Calu3 (cell line): ENCODE data around the gene BAZ1A. TPM values are rescaled to one million over a fixed set of nuclear protein-coding genes. Genes with fewer than 3 reads are reported as not detected.
A peak's percentile ranks its signal among the peaks of the same experiment; 100 is the strongest.

Experiments used
- Bru-seq: library from RNA; stranded (reverse); fragments of 400-500 nt; gene quantifications from one replicate; lab custom pipeline; 2021; lab: Mats Ljungman, UMichigan
- BruChase-seq, 2 experiments: library from RNA; stranded (reverse); fragments of 400-500 nt; gene quantifications; one replicate each; lab custom pipeline; 2021; lab: Mats Ljungman, UMichigan
- BruUV-seq: library from RNA; stranded (reverse); fragments of 400-500 nt; replicated peaks from 2 replicates; lab custom pipeline; 2021; lab: Mats Ljungman, UMichigan
- CTCF ChIA-PET: fragments of 300-600 bp; sonication (Branson Sonifier 250); formaldehyde crosslinking; loops from one replicate; lab custom pipeline; 2022; ENCODE audit warnings: antibody characterized with exemption; lab: Charles Lee
- DNase-seq: peaks from one replicate; pipeline ENCODE4 v3.0.0; 2022
- H3K27ac Mint-ChIP-seq: one replicate; pipeline ENCODE4 v1.8.0; 2022; ENCODE audit warnings: mixed read lengths; ENCODE audit not compliant: unreplicated experiment
- H3K27me3 Mint-ChIP-seq: one replicate; pipeline ENCODE4 v1.8.0; 2022; ENCODE audit warnings: mixed read lengths; ENCODE audit not compliant: unreplicated experiment
- H3K36me3 Mint-ChIP-seq: one replicate; pipeline ENCODE4 v1.8.0; 2022; ENCODE audit warnings: mild to moderate bottlenecking, moderate library complexity, mixed read lengths; ENCODE audit not compliant: insufficient read depth, unreplicated experiment
- H3K4me1 Mint-ChIP-seq: one replicate; pipeline ENCODE4 v1.8.0; 2022; ENCODE audit warnings: mild to moderate bottlenecking, low read depth, mixed read lengths; ENCODE audit not compliant: unreplicated experiment
- H3K4me3 Mint-ChIP-seq: one replicate; pipeline ENCODE4 v1.8.0; 2022; ENCODE audit warnings: mild to moderate bottlenecking, low read depth, moderate library complexity, mixed read lengths; ENCODE audit not compliant: unreplicated experiment
- H3K9me3 Mint-ChIP-seq: one replicate; pipeline ENCODE4 v1.8.0; 2022; ENCODE audit warnings: low read depth, mixed read lengths; ENCODE audit not compliant: unreplicated experiment
- CTCF ChIP-seq: fragments of 200-600 bp; IDR thresholded peaks from one replicate; pipeline ENCODE4 v1.8.0; 2022; ENCODE audit warnings: antibody characterized with exemption; ENCODE audit not compliant: unreplicated experiment
- intact Hi-C: fragments of 100-400 bp; cut with micrococcal nuclease; formaldehyde crosslinking; loops from one replicate; pipeline ENCODE4 v1.10.0; 2022; ENCODE audit not compliant: unreplicated experiment
- long read RNA-seq: library from polyadenylated mRNA; stranded (forward); transcript quantifications from one replicate; pipeline ENCODE4 v2.0.0, GENCODE V29; 2022
- total RNA-seq: library from RNA; stranded (reverse); gene quantifications from 2 replicates; pipeline ENCODE4 v1.2.3, GENCODE V29; 2022

The BAZ1A gene, protein sequence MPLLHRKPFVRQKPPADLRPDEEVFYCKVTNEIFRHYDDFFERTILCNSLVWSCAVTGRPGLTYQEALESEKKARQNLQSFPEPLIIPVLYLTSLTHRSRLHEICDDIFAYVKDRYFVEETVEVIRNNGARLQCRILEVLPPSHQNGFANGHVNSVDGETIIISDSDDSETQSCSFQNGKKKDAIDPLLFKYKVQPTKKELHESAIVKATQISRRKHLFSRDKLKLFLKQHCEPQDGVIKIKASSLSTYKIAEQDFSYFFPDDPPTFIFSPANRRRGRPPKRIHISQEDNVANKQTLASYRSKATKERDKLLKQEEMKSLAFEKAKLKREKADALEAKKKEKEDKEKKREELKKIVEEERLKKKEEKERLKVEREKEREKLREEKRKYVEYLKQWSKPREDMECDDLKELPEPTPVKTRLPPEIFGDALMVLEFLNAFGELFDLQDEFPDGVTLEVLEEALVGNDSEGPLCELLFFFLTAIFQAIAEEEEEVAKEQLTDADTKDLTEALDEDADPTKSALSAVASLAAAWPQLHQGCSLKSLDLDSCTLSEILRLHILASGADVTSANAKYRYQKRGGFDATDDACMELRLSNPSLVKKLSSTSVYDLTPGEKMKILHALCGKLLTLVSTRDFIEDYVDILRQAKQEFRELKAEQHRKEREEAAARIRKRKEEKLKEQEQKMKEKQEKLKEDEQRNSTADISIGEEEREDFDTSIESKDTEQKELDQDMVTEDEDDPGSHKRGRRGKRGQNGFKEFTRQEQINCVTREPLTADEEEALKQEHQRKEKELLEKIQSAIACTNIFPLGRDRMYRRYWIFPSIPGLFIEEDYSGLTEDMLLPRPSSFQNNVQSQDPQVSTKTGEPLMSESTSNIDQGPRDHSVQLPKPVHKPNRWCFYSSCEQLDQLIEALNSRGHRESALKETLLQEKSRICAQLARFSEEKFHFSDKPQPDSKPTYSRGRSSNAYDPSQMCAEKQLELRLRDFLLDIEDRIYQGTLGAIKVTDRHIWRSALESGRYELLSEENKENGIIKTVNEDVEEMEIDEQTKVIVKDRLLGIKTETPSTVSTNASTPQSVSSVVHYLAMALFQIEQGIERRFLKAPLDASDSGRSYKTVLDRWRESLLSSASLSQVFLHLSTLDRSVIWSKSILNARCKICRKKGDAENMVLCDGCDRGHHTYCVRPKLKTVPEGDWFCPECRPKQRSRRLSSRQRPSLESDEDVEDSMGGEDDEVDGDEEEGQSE (N-terminal part only)
- total RNA-seq (35.7 and 38.1 TPM in 2 replicates), Bru-seq, nascent RNA (percentile 85 among the genes with signal in this experiment), BruChase-seq, experiment 1, labeled RNA remaining after a 6-hour chase (percentile 78 among the genes with signal in this experiment), BruChase-seq, experiment 2, labeled RNA remaining after a 2-hour chase (percentile 80 among the genes with signal in this experiment)
- long read RNA-seq, full-length matches to known transcripts: 8 of 31 reads
- long read RNA-seq, partial matches to known transcripts: 17 of 31 reads
- long read RNA-seq, other reads (novel, unspliced or antisense): 6 of 31 reads

DNA sequence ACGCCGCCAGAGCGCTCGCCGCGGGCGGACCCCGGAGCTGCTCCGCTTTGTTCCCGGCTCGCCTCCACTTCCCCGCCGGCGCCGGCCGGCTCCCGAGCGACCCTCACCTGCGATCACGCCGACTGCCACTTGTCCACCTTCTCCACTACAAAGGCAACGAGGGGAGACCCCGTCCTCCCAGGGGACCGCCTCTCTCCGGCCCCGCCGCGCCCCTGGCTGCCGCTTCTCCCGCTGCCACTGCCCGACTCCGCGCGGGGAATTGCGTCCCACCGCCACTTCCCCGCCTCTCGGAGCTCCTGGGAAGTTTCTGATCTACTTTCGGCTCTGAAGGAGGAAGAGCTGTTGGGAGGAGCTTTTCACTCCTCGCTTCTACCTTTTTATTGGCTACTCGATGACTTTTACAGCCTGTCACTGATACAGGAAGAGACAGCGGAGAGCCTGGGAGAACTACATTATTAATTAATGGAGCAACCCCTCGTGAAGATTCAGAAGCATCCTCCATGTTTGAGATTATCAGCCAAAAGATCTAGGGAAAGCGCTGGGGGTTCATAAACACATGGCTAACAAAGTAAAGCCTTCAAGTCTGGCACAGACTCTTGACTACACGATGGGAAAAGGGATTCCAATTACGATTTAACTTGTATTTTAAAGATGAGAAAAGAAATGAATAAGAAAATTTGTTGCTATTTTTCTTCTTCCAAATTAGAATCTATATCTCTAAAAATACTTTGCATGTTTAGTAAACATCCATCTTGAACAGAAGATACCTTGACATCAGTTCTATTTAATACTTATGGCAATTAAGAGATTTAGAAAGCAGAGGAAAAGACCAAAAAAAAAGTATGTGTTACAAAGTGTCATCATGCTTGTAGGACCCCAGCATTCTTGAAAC, at the start of gene BAZ1A:
Gene BAZ1A, minus strand, starts transcription at position 330 of the 892 bp plus-strand sequence. CDS start 756 bp downstream, outside the sequence.
- TSS peak; percentile 80 for BruUV-seq
- intact Hi-C loops: loop anchor here (1.0 kb wide), 1 partner anchor 107 kb away; the partner anchor contains the start of gene SRP54
- peak; percentile 58 for DNase-seq
- TF ChIP-seq CTCF: no peak
- H3K27ac Mint-ChIP-seq: peak within 1 kb of the TSS; percentile 99
- H3K4me3 Mint-ChIP-seq: peak within 1 kb of the TSS; percentile 100
- peaks cover 31% of the 10 kb centered on the region for H3K36me3 Mint-ChIP-seq
- peaks cover 8% of the 10 kb centered on the region for H3K4me1 Mint-ChIP-seq
- H3K27me3 Mint-ChIP-seq: no peaks in the 10 kb centered on the region
- CTCF ChIA-PET: interaction anchor here (0.6 to 0.8 kb wide), 2 partner anchors 10 to 63 kb away, joined by 3 read pairs; no protein-coding TSS in a partner anchor
- no peaks in the 10 kb centered on the region for H3K9me3 Mint-ChIP-seq

- no peak for DNase-seq
- no peaks in the 10 kb centered on the region for H3K27me3 Mint-ChIP-seq
- BruUV-seq: no TSS peak
- no peak overlapping the region for H3K4me3 Mint-ChIP-seq
- intact Hi-C loops: no loop called here
- H3K27ac Mint-ChIP-seq: no peak overlapping the region
- H3K4me1 Mint-ChIP-seq: no peaks in the 10 kb centered on the region
- H3K9me3 Mint-ChIP-seq: peaks cover 2% of the 10 kb centered on the region
- H3K36me3 Mint-ChIP-seq: no peaks in the 10 kb centered on the region
- TF ChIP-seq CTCF: no peak
- CTCF ChIA-PET: no interaction called here
Observed at GRCh38 chr14:34920339-34920738, 45.2 kb upstream of the BAZ1A start.

DNA sequence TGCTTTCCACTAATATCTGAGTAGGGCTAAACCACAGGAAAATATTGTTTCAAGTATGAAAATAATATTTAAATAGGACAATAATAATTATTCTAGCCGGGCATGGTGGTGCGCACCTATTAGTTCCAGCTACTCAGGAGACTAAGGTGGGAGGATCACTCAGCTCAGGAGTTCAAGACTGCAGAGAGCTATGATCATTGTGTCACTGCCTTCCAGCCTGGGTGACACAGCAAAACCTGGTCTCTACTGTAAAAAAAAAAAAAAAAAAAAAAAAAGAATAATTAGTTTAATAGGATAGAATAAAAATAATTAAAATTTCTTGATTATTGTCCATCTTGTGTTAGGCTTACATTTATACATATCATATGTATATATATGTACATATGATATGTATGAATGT, 38.5 kb upstream of the BAZ1A start:
- CTCF ChIA-PET: no interaction called here
- Mint-ChIP-seq H3K4me3 (no peak overlapping the region), H3K9me3 (no peaks in the 10 kb centered on the region), H3K27me3 (no peaks in the 10 kb centered on the region), H3K36me3 (no peaks in the 10 kb centered on the region), H3K4me1 (peaks cover 12% of the 10 kb centered on the region), H3K27ac (no peak overlapping the region)
- intact Hi-C loops: no loop called here
- TF ChIP-seq CTCF: no peak
- no peak for DNase-seq
- BruUV-seq: no TSS peak
